ENCODE measurements around the gene CLDN2. TPM values are rescaled to one million over a fixed set of nuclear protein-coding genes. Genes with fewer than 3 reads are reported as not detected.

CLDN2 gene
- total RNA-seq, 2 experiments from 2014 or later, result not detected

DNA sequence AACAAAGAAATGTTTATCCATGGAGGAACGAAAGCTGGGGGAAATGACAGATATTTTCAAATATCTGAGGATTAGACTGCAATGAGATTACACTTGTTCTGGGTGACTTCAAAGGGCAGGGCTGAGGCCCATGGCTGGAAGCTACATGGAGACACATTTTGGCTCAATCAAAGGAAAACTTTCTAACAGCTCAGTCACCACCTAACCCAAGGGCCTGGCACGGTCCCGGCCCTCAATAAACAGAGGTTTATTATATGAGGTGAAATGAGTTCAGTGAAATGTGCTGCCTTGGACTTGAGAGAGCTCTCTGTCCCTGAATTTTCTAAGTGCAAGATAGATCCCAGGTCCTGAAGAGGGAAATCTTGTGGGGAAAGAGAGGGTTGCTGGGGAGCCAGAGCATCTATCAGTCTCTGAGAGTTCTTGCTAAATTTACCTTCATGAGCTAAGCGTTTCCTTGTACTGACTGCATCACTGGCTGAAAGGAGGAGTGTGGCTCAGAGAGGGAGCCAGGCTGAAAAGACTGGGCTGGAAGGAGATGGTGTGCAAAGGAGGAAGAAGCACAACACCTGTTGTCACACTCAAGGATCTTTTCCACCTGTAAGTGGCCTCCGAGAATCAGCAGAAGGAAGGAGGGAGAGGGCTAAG is 15.0 kb upstream of the CLDN2 start:
- TF ChIP-seq, protein P1, sequence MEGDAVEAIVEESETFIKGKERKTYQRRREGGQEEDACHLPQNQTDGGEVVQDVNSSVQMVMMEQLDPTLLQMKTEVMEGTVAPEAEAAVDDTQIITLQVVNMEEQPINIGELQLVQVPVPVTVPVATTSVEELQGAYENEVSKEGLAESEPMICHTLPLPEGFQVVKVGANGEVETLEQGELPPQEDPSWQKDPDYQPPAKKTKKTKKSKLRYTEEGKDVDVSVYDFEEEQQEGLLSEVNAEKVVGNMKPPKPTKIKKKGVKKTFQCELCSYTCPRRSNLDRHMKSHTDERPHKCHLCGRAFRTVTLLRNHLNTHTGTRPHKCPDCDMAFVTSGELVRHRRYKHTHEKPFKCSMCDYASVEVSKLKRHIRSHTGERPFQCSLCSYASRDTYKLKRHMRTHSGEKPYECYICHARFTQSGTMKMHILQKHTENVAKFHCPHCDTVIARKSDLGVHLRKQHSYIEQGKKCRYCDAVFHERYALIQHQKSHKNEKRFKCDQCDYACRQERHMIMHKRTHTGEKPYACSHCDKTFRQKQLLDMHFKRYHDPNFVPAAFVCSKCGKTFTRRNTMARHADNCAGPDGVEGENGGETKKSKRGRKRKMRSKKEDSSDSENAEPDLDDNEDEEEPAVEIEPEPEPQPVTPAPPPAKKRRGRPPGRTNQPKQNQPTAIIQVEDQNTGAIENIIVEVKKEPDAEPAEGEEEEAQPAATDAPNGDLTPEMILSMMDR (conservative IDR thresholded peaks at IDR 0.05; ENCODE audit: low read length), result no peak
- no peak for TF ChIP-seq EZH2phosphoT487 (IDR thresholded peaks at IDR 0.05; ENCODE audit: borderline replicate concordance, low read depth, low read length)
- H3K9me3 ChIP-seq (ENCODE audit: low read length), result no peaks in the 10 kb centered on the region
- H3K9me2 ChIP-seq (ENCODE audit: insufficient read depth, low read length), result no peaks in the 10 kb centered on the region
- H4K20me1 ChIP-seq (ENCODE audit: insufficient read depth, low read length), result no peaks in the 10 kb centered on the region
- no peak overlapping the region for H3K4me3 ChIP-seq (ENCODE audit: low read depth, low read length, poor library complexity, severe bottlenecking)
- H3K4me1 ChIP-seq (ENCODE audit: insufficient read depth, low read length, poor library complexity, severe bottlenecking), result no peaks in the 10 kb centered on the region
- H3K36me3 ChIP-seq (ENCODE audit: insufficient read depth, low read length), result no peaks in the 10 kb centered on the region
- POLR2A ChIA-PET, result no interaction called here
- H2AFZ ChIP-seq (ENCODE audit: low read length), result no peak overlapping the region
- BruUV-seq (replicated peaks), result no TSS peak
- no peak for DNase-seq (ENCODE audit: low spot score)
- CTCF ChIA-PET (ENCODE audit: unreplicated experiment), result interaction anchor here (0.6 kb wide), 1 partner anchor 13 kb away, joined by 3 read pairs; no protein-coding TSS in a partner anchor
- no peak overlapping the region for H3K27ac ChIP-seq (ENCODE audit: low read depth, low read length, poor library complexity, severe bottlenecking)
- H3K4me2 ChIP-seq (ENCODE audit: low read length), result no peak overlapping the region
- intact Hi-C loops (cut with micrococcal nuclease; ENCODE audit: unreplicated experiment), result no loop called here
- H3K79me2 ChIP-seq (ENCODE audit: insufficient read depth, low read depth, low read length), result no peaks in the 10 kb centered on the region

- no peak for DNase-seq (ENCODE audit: low spot score)
- Histone ChIP-seq H3K9me3 (ENCODE audit: low read length) (no peaks in the 10 kb centered on the region), H3K4me1 (ENCODE audit: insufficient read depth, low read length, poor library complexity, severe bottlenecking) (no peaks in the 10 kb centered on the region), H3K9me2 (ENCODE audit: insufficient read depth, low read length) (no peaks in the 10 kb centered on the region), H3K4me2 (ENCODE audit: low read length) (no peak overlapping the region), H2AFZ (ENCODE audit: low read length) (no peak overlapping the region), H3K79me2 (ENCODE audit: insufficient read depth, low read depth, low read length) (no peaks in the 10 kb centered on the region), H3K4me3 (ENCODE audit: low read depth, low read length, poor library complexity, severe bottlenecking) (no peak overlapping the region), H3K27ac (ENCODE audit: low read depth, low read length, poor library complexity, severe bottlenecking) (no peak overlapping the region), H3K36me3 (ENCODE audit: insufficient read depth, low read length) (no peaks in the 10 kb centered on the region), H4K20me1 (ENCODE audit: insufficient read depth, low read length) (no peaks in the 10 kb centered on the region)
- CTCF ChIA-PET (ENCODE audit: unreplicated experiment), result no interaction called here
- POLR2A ChIA-PET, result no interaction called here
- no TSS peak for BruUV-seq (replicated peaks)
- TF ChIP-seq, protein P1 (conservative IDR thresholded peaks at IDR 0.05; ENCODE audit: low read length), result no peak
- TF ChIP-seq EZH2phosphoT487 (IDR thresholded peaks at IDR 0.05; ENCODE audit: borderline replicate concordance, low read depth, low read length), result no peak
- intact Hi-C loops (cut with micrococcal nuclease; ENCODE audit: unreplicated experiment), result no loop called here
Observed at GRCh38 chrX:106906361-106906760, 13.8 kb upstream of the CLDN2 start.

DNA sequence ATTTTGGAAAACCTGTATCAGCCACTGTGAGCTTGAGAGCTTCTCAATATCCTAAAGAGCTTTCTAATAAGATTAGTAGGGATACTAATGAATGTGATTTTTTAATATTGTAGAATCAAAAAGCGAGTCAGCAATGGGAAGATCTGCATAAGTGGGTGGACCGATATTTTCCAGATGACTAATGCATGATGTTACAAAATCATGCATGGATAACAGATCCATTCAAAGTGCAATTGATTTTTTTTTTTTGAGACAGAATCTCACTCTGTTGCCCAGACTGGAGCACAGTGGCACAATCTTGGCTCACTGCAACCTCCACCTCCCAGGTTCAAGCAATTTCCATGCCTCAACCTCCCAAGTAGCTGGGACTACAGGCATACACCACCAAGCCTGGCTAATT is 7.3 kb upstream of the CLDN2 start:
- Histone ChIP-seq H3K79me2 (ENCODE audit: insufficient read depth, low read depth, low read length) (no peaks in the 10 kb centered on the region), H3K27ac (ENCODE audit: low read depth, low read length, poor library complexity, severe bottlenecking) (no peak overlapping the region), H2AFZ (ENCODE audit: low read length) (no peak overlapping the region), H3K9me2 (ENCODE audit: insufficient read depth, low read length) (no peaks in the 10 kb centered on the region), H3K9me3 (ENCODE audit: low read length) (no peaks in the 10 kb centered on the region), H3K4me1 (ENCODE audit: insufficient read depth, low read length, poor library complexity, severe bottlenecking) (no peaks in the 10 kb centered on the region), H3K4me2 (ENCODE audit: low read length) (no peak overlapping the region), H3K4me3 (ENCODE audit: low read depth, low read length, poor library complexity, severe bottlenecking) (no peak overlapping the region), H3K36me3 (ENCODE audit: insufficient read depth, low read length) (no peaks in the 10 kb centered on the region), H4K20me1 (ENCODE audit: insufficient read depth, low read length) (no peaks in the 10 kb centered on the region)
- no peak for DNase-seq (ENCODE audit: low spot score)
- no TSS peak for BruUV-seq (replicated peaks)
- CTCF ChIA-PET (ENCODE audit: unreplicated experiment), result no interaction called here
- TF ChIP-seq, protein P1 (conservative IDR thresholded peaks at IDR 0.05; ENCODE audit: low read length), result no peak
- no peak for TF ChIP-seq EZH2phosphoT487 (IDR thresholded peaks at IDR 0.05; ENCODE audit: borderline replicate concordance, low read depth, low read length)
- POLR2A ChIA-PET, result no interaction called here
- intact Hi-C loops (cut with micrococcal nuclease; ENCODE audit: unreplicated experiment), result no loop called here
